ENCODE results near the gene KCNK17. TPM values are rescaled to one million over a fixed set of nuclear protein-coding genes. Genes with fewer than 3 reads are reported as not detected.

KCNK17 gene
- total RNA-seq, 1 donor from 2014 or later, result not detected

- no peak for FAIRE-seq
- TF ChIP-seq CTCF (IDR thresholded peaks at IDR 0.05; ENCODE audit: insufficient read depth, low read length, severe bottlenecking), result no peak
- DNase-seq (ENCODE audit: low read depth), result no peak
- Histone ChIP-seq H3K27me3 (ENCODE audit: control insufficient read depth, insufficient read depth, low read length) (no peaks in the 10 kb centered on the region), H3K4me3 (ENCODE audit: low read depth, low read length) (no peak overlapping the region), H3K36me3 (ENCODE audit: control insufficient read depth, insufficient read depth, low read length) (no peaks in the 10 kb centered on the region)
Observed at GRCh38 chr6:39304951-39305350, 9.3 kb downstream of the KCNK17 start.

GRCh38 chr6:39303425-39304153, 10.6 kb downstream of the KCNK17 start:
- H3K4me3 ChIP-seq (ENCODE audit: low read depth, low read length), result no peak overlapping the region
- DNase-seq (ENCODE audit: low read depth) (no peak), FAIRE-seq (no peak)
- no peaks in the 10 kb centered on the region for H3K36me3 ChIP-seq (ENCODE audit: control insufficient read depth, insufficient read depth, low read length)
- H3K27me3 ChIP-seq (ENCODE audit: control insufficient read depth, insufficient read depth, low read length), result no peaks in the 10 kb centered on the region
- no peak for TF ChIP-seq CTCF (IDR thresholded peaks at IDR 0.05; ENCODE audit: insufficient read depth, low read length, severe bottlenecking)

- Histone ChIP-seq H3K27me3 (ENCODE audit: control insufficient read depth, insufficient read depth, low read length) (no peaks in the 10 kb centered on the region), H3K4me3 (ENCODE audit: low read depth, low read length) (no peak overlapping the region), H3K36me3 (ENCODE audit: control insufficient read depth, insufficient read depth, low read length) (no peaks in the 10 kb centered on the region)
- DNase-seq (ENCODE audit: low read depth), result peak; percentile 56
- TF ChIP-seq CTCF (IDR thresholded peaks at IDR 0.05; ENCODE audit: insufficient read depth, low read length, severe bottlenecking), result peak; percentile 96
- FAIRE-seq, result no peak
Observed at GRCh38 chr6:39302669-39303424, 11.4 kb downstream of the KCNK17 start.

- DNase-seq (ENCODE audit: low read depth) (no peak), FAIRE-seq (peak; percentile 32)
- Histone ChIP-seq H3K36me3 (ENCODE audit: control insufficient read depth, insufficient read depth, low read length) (no peaks in the 10 kb centered on the region), H3K27me3 (ENCODE audit: control insufficient read depth, insufficient read depth, low read length) (no peaks in the 10 kb centered on the region), H3K4me3 (ENCODE audit: low read depth, low read length) (no peak overlapping the region)
- TF ChIP-seq CTCF (IDR thresholded peaks at IDR 0.05; ENCODE audit: insufficient read depth, low read length, severe bottlenecking), result no peak
Observed at GRCh38 chr6:39302011-39302410, 12.2 kb downstream of the KCNK17 start.

GRCh38 chr6:39301606-39302005, 12.6 kb downstream of the KCNK17 start:
- DNase-seq (ENCODE audit: low read depth), result no peak
- peak; percentile 32 for TF ChIP-seq CTCF (IDR thresholded peaks at IDR 0.05; ENCODE audit: insufficient read depth, low read length, severe bottlenecking)
- no peaks in the 10 kb centered on the region for H3K36me3 ChIP-seq (ENCODE audit: control insufficient read depth, insufficient read depth, low read length)

More at GRCh38 chr6:39301606-39302005, 12.6 kb downstream of the KCNK17 start:
- no peaks in the 10 kb centered on the region for H3K27me3 ChIP-seq (ENCODE audit: control insufficient read depth, insufficient read depth, low read length)
- FAIRE-seq, result no peak
- no peak overlapping the region for H3K4me3 ChIP-seq (ENCODE audit: low read depth, low read length)

All from bronchial epithelial cell (primary cell).